ENCODE results near the gene TOX2.

Gene TOX2

GRCh38 chr20:44057698-44058675 is 143.3 kb downstream of the TOX2 start:
- no peak for DNase-seq (ENCODE audit: low read depth)

GRCh38 chr20:44064501-44065400 is 150.1 kb downstream of the TOX2 start:
- DNase-seq (ENCODE audit: low read depth), result no peak

- no peak for DNase-seq (ENCODE audit: low read depth)
Observed at GRCh38 chr20:44065401-44066340, 151.0 kb downstream of the TOX2 start.

GRCh38 chr20:44066645-44067606 is 152.3 kb downstream of the TOX2 start:
- no peak for DNase-seq (ENCODE audit: low read depth)

GRCh38 chr20:44067650-44068081 is 153.0 kb downstream of the TOX2 start:
- DNase-seq (ENCODE audit: low read depth), result no peak

GRCh38 chr20:44068316-44069201 is 153.9 kb downstream of the TOX2 start:
- no peak for DNase-seq (ENCODE audit: low read depth)

GRCh38 chr20:44069203-44070011 is 154.8 kb downstream of the TOX2 start:
- peak; percentile 28 for DNase-seq (ENCODE audit: low read depth)

GRCh38 chr20:44070139-44070900 is 155.7 kb downstream of the TOX2 start:
- DNase-seq (ENCODE audit: low read depth), result no peak

GRCh38 chr20:44071057-44071456 is 156.4 kb downstream of the TOX2 start:
- DNase-seq (ENCODE audit: low read depth), result no peak

GRCh38 chr20:44071526-44072111 is 157.0 kb downstream of the TOX2 start:
- DNase-seq (ENCODE audit: low read depth), result no peak

GRCh38 chr20:44072384-44072783 is 157.7 kb downstream of the TOX2 start:
- no peak for DNase-seq (ENCODE audit: low read depth)

GRCh38 chr20:44073011-44073674 is 158.5 kb downstream of the TOX2 start:
- no peak for DNase-seq (ENCODE audit: low read depth)

GRCh38 chr20:44073675-44074071 is 159.0 kb downstream of the TOX2 start:
- DNase-seq (ENCODE audit: low read depth), result no peak

- DNase-seq (ENCODE audit: low read depth), result no peak
Observed at GRCh38 chr20:44074252-44075151, 159.8 kb downstream of the TOX2 start.

- no peak for DNase-seq (ENCODE audit: low read depth)
Observed at GRCh38 chr20:44075191-44075949, 160.7 kb downstream of the TOX2 start.
